Measurements from ENCODE around the gene NEDD4L. TPM values are rescaled to one million over a fixed set of nuclear protein-coding genes. Genes with fewer than 3 reads are reported as not detected.

The NEDD4L gene
- total and polyA plus RNA-seq, 4 donors, result 10.2 to 20.3 (median 13.2) TPM

DNA sequence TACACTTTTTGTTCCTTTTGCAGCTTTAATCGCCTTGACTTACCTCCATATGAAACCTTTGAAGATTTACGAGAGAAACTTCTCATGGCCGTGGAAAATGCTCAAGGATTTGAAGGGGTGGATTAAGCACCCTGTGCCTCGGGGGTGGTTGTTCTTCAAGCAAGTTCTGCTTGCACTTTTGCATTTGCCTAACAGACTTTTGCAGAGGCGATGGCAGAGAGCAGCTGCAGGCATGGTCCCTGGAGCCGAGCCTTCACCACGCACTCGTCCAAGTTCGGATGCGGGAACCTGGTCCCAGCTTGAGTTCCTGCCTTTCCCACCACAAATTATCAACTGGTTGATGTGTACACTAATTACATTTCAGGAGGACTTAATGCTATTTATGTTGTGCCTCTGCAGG lies 352.1 kb downstream of the NEDD4L start:
- H3K36me3 ChIP-seq (ENCODE audit: control insufficient read depth in 4 of 4, insufficient read depth in 3 of 4, low read depth in 1 of 4, low read length in 3 of 4), result peaks cover 0 to under 1% (median 0%) of the 10 kb centered on the region in 4 donors
- no peak overlapping the region for H3K4me3 ChIP-seq (ENCODE audit: low read depth in 1 of 3, low read length in 3 of 3)
- TF ChIP-seq HNF4G (IDR thresholded peaks at IDR 0.05) (no peak), FOXA2 (IDR thresholded peaks at IDR 0.05) (no peak), GABPA (IDR thresholded peaks at IDR 0.05 in 1 of 2, conservative IDR thresholded peaks at IDR 0.05 in 1 of 2) (no peak), TAF1 (conservative IDR thresholded peaks at IDR 0.05) (no peak), ATF3 (IDR thresholded peaks at IDR 0.05) (no peak), RAD21 (IDR thresholded peaks at IDR 0.05) (no peak)
- 92% methylated on average over 10 of the region's 10 CpGs for WGBS
- H3K27me3 ChIP-seq (ENCODE audit: control insufficient read depth in 4 of 4, insufficient read depth in 4 of 4, low read length in 3 of 4), result no peaks in the 10 kb centered on the region
- H3K9ac ChIP-seq (ENCODE audit: low read depth in 1 of 2, low read length in 2 of 2), result no peak overlapping the region
- peaks cover 0 to 27% (median 23%) of the 10 kb centered on the region in 4 donors for H3K4me1 ChIP-seq (ENCODE audit: control insufficient read depth in 4 of 4, insufficient read depth in 4 of 4, low read length in 3 of 4)
- no peaks in the 10 kb centered on the region for H3K9me3 ChIP-seq (ENCODE audit: control insufficient read depth in 4 of 4, low read length in 3 of 4)
- no peak for DNase-seq (ENCODE audit: low spot score)
- H3K27ac ChIP-seq (ENCODE audit: low read depth in 1 of 2, low read length in 2 of 2), result no peak overlapping the region

DNA sequence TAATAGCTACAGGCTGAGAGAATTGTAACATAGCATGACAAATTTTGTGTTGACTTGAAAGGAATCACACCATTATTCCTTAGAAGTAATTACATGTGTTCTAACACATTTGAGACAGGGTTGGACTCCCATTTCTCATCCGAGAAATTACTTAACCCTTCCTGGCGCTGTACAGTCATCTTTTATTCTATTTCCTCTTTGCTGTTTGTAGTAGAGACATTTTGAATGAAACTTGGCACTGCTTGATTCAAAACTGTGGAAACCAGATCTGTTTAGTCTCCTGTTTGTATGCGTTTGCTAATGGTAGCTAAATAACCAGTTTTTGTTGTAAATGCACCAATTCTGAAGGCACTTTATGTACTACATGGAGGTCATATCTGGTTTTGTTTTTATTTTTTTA lies 352.9 kb downstream of the NEDD4L start:
- Histone ChIP-seq H3K4me3 (ENCODE audit: low read depth in 1 of 3, low read length in 3 of 3) (no peak overlapping the region), H3K27ac (ENCODE audit: low read depth in 1 of 2, low read length in 2 of 2) (no peak overlapping the region), H3K9me3 (ENCODE audit: control insufficient read depth in 4 of 4, low read length in 3 of 4) (no peaks in the 10 kb centered on the region), H3K4me1 (ENCODE audit: control insufficient read depth in 4 of 4, insufficient read depth in 4 of 4, low read length in 3 of 4) (peaks cover 1 to 33% (median 28%) of the 10 kb centered on the region in 4 donors), H3K9ac (ENCODE audit: low read depth in 1 of 2, low read length in 2 of 2) (no peak overlapping the region), H3K36me3 (ENCODE audit: control insufficient read depth in 4 of 4, insufficient read depth in 3 of 4, low read depth in 1 of 4, low read length in 3 of 4) (no peaks in the 10 kb centered on the region), H3K27me3 (ENCODE audit: control insufficient read depth in 4 of 4, insufficient read depth in 4 of 4, low read length in 3 of 4) (no peaks in the 10 kb centered on the region)
- TF ChIP-seq ZBTB33 (IDR thresholded peaks at IDR 0.05) (no peak), RXRA (IDR thresholded peaks at IDR 0.05) (no peak), FOXA1 (IDR thresholded peaks at IDR 0.05) (no peak), RAD21 (IDR thresholded peaks at IDR 0.05) (no peak), TAF1 (conservative IDR thresholded peaks at IDR 0.05) (no peak), HNF4G (IDR thresholded peaks at IDR 0.05) (no peak), YY1 (IDR thresholded peaks at IDR 0.05) (no peak), HNF4A (conservative IDR thresholded peaks at IDR 0.05) (no peak), FOXA2 (IDR thresholded peaks at IDR 0.05) (no peak), GABPA (IDR thresholded peaks at IDR 0.05 in 1 of 2, conservative IDR thresholded peaks at IDR 0.05 in 1 of 2) (no peak)
- TF ChIP-seq, protein P1, sequence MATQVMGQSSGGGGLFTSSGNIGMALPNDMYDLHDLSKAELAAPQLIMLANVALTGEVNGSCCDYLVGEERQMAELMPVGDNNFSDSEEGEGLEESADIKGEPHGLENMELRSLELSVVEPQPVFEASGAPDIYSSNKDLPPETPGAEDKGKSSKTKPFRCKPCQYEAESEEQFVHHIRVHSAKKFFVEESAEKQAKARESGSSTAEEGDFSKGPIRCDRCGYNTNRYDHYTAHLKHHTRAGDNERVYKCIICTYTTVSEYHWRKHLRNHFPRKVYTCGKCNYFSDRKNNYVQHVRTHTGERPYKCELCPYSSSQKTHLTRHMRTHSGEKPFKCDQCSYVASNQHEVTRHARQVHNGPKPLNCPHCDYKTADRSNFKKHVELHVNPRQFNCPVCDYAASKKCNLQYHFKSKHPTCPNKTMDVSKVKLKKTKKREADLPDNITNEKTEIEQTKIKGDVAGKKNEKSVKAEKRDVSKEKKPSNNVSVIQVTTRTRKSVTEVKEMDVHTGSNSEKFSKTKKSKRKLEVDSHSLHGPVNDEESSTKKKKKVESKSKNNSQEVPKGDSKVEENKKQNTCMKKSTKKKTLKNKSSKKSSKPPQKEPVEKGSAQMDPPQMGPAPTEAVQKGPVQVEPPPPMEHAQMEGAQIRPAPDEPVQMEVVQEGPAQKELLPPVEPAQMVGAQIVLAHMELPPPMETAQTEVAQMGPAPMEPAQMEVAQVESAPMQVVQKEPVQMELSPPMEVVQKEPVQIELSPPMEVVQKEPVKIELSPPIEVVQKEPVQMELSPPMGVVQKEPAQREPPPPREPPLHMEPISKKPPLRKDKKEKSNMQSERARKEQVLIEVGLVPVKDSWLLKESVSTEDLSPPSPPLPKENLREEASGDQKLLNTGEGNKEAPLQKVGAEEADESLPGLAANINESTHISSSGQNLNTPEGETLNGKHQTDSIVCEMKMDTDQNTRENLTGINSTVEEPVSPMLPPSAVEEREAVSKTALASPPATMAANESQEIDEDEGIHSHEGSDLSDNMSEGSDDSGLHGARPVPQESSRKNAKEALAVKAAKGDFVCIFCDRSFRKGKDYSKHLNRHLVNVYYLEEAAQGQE (IDR thresholded peaks at IDR 0.05), result no peak
- TF ChIP-seq, protein P2, sequence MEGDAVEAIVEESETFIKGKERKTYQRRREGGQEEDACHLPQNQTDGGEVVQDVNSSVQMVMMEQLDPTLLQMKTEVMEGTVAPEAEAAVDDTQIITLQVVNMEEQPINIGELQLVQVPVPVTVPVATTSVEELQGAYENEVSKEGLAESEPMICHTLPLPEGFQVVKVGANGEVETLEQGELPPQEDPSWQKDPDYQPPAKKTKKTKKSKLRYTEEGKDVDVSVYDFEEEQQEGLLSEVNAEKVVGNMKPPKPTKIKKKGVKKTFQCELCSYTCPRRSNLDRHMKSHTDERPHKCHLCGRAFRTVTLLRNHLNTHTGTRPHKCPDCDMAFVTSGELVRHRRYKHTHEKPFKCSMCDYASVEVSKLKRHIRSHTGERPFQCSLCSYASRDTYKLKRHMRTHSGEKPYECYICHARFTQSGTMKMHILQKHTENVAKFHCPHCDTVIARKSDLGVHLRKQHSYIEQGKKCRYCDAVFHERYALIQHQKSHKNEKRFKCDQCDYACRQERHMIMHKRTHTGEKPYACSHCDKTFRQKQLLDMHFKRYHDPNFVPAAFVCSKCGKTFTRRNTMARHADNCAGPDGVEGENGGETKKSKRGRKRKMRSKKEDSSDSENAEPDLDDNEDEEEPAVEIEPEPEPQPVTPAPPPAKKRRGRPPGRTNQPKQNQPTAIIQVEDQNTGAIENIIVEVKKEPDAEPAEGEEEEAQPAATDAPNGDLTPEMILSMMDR (IDR thresholded peaks at IDR 0.05; ENCODE audit: low read depth, low read length, missing input control), result no peak
- DNase-seq (ENCODE audit: low spot score), result no peak
- WGBS, result 89% methylated on average over 3 of the region's 3 CpGs

All from liver (tissue), 9 donors.